GM18909 (cell line): ENCODE measurements around the gene NIT1.

Experiments
- ATAC-seq: cut with Tn5 transposase; IDR thresholded peaks from one replicate; pipeline ENCODE4 v1.9.1; 2021; ENCODE audit warnings: mild to moderate bottlenecking; ENCODE audit not compliant: unreplicated experiment, poor library complexity

Gene NIT1

DNA sequence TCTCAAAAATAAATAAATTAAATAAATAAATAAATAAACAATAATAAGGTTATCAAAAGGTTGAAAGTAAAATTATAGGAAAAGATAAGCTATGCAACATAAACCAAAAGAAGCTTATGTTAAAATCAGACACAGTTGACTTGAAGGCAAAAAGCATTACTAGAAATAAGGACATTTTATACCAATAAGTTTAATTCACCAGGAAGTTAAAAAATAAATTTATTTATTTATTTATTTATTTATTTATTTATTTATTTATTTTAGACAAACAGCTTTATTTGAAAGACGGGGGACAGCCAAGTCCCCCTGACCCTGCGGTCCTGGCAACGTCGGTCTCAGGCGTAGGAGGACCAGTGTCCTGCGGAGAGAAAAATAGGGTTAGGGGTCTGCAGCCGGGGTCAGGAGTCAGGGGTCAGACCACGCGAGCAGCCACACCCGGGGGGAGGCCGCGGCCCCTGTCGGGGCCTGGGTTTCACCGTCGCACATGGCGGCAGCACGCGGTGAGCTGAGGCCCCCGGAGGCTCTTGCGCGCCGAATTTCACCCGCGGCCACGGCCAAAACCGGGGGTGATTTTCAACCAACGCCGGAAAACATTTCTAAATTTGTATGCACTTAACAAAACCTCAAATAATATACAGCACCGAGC is 23.0 kb downstream of the NIT1 start:
- no peak for ATAC-seq

- ATAC-seq, result no peak
Measured at GRCh38 chr1:161145832-161146231, 27.9 kb downstream of the NIT1 start.

DNA sequence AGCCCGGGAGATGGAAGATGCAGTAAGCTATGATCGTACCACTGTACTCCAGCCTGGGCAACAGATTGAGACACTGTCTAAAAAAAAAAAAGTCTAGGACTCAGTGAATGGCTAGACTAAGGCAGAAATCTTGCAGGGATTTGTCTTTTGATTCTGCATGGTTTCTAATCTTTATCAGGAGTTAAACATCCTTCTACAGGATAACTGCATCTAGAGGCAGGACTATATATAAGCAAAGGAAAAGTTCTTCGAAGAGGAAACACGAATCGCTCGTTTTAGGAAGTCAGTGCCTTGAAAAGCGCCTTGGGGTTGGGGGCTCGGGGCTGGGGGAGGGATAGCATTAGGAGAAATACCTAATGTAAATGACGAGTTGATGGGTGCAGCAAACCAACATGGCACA is 35.3 kb downstream of the NIT1 start:
- ATAC-seq, result peak; percentile 8

- ATAC-seq, result peak; percentile 94
Measured at GRCh38 chr1:161153682-161154337, 35.9 kb downstream of the NIT1 start, which contains the start of gene UFC1. TSS of gene UFC1 (plus strand) at chr1:161153978. CDS start at chr1:161153998, 20 bp downstream.

DNA sequence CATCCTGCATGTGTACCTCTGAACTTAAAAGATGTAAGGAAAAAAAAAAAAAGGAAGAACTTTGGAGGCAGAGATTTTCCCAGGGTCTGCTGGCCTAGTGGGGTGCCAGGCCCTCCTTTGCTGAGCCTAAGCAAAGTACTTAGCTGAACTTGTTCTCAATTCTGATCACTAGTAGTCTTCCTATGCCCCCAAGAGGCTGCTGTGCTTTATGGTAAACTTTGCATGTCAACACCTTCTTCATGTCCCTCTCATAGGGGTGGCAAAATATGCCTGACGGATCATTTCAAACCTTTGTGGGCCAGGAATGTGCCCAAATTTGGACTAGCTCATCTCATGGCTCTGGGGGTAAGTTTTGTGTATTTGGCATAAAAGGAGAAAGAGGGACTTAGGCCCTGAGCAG is 40.0 kb downstream of the NIT1 start:
- no peak for ATAC-seq

GRCh38 chr1:161158316-161159010 is 40.6 kb downstream of the NIT1 start:
- ATAC-seq, result no peak

DNA sequence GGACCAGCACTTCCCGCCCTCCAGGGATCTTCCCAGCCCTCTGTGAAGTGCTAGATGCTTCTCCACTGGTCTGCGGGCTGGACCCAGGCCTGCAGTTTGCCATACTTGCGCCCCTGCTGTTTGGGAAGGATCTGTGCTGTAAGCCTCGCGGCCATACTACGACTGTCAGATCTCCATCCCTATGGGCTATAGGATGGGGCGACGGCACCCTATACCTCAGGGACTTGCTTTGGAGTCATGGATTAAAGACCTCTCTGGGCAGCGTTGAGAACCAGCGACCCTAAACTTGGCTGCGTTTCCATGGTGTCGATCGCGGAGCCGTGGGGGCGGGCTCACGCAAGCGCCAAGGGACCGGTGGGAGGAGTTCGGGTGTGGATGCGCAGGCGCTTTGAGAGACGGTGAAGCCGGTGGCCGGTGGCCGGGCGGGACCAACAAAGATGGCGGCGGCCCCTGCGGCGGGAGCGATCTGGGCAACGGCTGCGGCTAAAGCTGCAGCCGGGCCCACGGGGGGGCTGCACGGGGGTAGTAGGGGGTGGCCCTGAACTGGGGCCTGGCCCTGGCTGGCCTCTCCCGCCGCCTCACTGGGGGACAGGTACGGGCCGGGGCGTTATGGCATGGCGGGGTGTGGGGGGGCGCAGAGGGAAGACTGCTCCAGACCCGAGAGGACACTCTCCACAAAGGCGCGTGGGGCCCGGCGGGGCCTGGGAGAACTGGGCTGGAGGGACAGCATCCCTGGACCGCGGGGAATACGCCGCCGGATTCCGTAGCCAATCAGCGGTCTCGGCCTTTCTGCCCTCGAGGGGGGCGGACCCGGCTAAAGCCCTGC is 41.4 kb downstream of the NIT1 start, which contains the start of gene USP21:
Gene USP21 (plus strand): TSS at position 414 of the 826 bp plus-strand sequence. CDS start 1,141 bp downstream, outside the sequence.
- ATAC-seq, result peak; percentile 87

DNA sequence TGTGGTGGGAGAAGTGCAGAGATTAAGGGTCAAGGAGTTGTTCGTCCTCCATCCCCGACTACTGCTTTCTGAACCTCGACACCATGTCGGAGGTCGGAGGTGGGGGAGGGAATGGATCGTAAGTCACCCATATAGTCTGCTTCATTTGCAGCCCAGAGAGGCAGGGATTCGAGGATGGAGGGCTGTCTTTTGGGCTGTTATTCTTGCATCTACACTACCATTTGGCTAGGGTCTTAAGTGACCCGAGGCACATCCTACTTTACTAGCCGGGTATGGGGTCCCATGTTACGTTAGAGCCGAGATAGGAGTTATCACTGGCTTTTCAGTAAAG is 42.0 kb downstream of the NIT1 start:
- no peak for ATAC-seq

- no peak for ATAC-seq
Measured at GRCh38 chr1:161160671-161161145, 42.8 kb downstream of the NIT1 start.

DNA sequence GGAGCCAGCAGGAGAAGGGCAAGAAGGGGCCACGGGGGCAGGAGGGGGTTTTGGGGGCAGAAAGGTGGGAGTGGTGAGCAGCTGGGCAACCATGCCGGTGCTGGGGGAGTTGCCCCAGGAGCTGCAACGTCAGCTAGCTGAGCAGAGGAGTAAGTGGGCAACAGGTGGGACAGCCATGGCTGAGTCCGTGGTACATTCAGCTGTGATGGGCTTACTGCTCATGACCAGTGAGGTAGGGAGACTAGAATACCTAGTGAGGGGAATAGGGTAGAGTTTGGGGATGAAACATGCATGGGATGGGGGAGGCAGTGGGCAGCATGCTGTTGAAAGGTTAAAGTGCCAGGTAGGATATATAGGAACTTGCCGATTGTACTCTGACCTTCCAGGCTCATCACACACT is 43.7 kb downstream of the NIT1 start:
- ATAC-seq, result no peak

DNA sequence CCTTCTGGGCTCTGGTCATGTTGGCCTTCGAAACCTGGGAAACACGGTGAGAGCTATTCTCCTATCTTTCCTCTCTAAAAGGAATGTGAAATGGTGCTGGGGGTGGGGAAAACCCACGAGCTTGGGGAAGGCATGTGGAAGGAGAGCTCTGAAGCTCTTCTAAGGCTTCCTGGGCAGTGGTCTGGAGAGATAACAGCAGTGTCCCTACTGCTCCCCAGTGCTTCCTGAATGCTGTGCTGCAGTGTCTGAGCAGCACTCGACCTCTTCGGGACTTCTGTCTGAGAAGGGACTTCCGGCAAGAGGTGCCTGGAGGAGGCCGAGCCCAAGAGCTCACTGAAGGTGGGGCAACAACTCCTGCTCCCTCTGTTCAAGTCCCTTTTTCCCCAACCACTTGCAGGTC is 44.1 kb downstream of the NIT1 start:
- ATAC-seq, result no peak

GRCh38 chr1:161162806-161163205 is 44.9 kb downstream of the NIT1 start:
- no peak for ATAC-seq

GRCh38 chr1:161163793-161164192 is 45.9 kb downstream of the NIT1 start:
- no peak for ATAC-seq

GRCh38 chr1:161164901-161165610 is 47.2 kb downstream of the NIT1 start:
- no peak for ATAC-seq

DNA sequence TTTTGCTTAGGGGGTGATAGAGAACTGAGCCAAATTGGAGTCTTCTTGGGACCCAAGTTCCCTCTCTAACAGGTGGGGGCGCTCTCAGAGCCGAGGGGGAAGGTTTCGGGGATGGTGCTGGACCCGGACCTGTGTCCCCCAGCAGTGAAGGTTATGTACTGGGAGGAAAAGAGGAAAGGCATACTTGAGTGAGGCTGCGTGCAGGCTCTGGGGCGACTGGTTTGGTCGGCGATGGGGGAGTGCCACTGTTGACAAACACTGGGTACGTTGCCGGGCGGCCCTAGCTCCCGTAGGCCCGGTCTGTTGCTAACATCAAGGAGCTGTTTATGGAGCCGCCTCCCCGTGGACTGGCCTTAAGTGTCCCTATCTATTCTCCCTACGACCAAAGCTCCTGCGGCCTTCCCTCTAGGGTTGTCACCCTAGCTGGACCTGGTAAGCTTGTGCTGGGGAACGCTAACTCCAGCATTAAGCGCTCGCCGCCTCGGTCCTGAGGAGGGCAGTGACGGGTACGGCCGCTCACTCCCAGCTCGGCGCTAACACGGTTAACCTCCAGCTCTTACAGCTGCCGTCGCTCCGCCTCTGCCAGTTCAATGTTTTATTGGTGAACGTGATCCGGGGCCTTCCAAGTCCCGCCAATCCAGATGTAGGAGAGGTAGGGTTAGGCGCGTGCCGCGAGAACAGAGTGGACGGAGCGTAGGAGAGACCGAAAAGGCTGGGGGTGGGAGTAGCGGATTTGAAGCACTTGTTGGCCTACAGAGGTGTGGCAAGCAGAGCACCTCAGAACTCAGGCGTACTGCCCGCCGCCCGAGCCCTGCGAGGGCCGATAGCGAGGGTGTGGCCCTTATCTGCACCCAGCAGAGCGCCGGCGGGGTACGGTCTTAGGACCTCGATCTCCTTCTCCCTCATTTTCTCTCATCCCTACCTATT is 48.1 kb downstream of the NIT1 start, which contains the start of gene PPOX:
Gene PPOX (plus strand): TSS at position 685 of the 927 bp plus-strand sequence. CDS start 422 bp downstream, outside the sequence.
- peak; percentile 94 for ATAC-seq

DNA sequence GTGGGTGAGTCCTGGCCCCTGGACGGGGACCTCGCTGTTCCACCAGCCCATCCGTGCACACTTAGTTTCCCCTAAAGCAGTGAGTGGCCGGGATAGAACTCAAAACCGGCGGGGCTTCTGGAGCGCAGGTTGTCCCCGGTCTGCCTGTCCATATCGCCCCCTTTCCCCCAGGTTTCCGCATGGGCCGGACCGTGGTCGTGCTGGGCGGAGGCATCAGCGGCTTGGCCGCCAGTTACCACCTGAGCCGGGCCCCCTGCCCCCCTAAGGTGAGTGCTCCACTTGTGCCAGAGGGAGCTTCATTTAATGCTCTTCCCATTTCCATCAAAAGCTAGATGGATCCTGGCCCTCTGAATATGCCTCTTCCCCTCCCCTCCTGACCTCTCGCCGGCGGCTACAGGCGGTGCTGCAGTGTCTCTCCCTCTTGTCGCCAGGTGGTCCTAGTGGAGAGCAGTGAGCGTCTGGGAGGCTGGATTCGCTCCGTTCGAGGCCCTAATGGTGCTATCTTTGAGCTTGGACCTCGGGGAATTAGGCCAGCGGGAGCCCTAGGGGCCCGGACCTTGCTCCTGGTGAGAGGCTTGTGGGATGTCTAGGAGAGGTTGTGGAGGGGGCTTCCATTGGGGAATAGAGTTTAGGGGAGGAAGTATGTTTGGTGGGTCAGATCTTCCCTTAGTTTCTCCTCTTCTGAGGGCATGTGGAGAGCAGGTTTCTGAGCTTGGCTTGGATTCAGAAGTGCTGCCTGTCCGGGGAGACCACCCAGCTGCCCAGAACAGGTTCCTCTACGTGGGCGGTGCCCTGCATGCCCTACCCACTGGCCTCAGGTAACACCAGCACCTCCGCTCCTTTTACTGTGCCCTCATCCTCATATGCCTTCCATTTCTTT is 49.0 kb downstream of the NIT1 start:
- ATAC-seq, result no peak

DNA sequence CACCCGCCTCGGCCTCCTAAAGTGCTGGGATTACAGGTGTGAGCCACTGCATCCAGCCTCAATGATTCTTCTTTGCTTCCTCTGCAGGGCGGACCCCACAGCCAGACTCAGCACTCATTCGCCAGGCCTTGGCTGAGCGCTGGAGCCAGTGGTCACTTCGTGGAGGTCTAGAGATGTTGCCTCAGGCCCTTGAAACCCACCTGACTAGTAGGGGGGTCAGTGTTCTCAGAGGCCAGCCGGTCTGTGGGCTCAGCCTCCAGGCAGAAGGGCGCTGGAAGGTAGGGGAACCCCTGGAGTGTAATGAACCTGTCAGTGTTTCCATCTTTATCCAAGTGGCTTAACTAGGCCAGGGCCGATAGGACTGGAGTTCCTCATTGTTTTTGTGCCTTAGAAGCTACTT is 51.0 kb downstream of the NIT1 start:
- no peak for ATAC-seq
